Measurements from ENCODE around the gene ECI1. TPM values are rescaled to one million over a fixed set of nuclear protein-coding genes. Genes with fewer than 3 reads are reported as not detected.

The ECI1 gene
- total RNA-seq, 2 experiments from 2014 or later = 10.1 to 12.5 TPM

- no peaks in the 10 kb centered on the region for H3K27me3 Mint-ChIP-seq
- POLR2A ChIA-PET = interaction anchor here (0.6 to 4.8 kb wide), 5 partner anchors 8 to 1571 kb away, joined by 3 to 47 read pairs (median 4); partner anchors contain the start of genes E4F1, METTL26, PGP and TEDC2
- no peak for ATAC-seq (ENCODE audit: poor library complexity)
- intact Hi-C loops (cut with DNase I, micrococcal nuclease) = loop anchor here (1.0 to 5.0 kb wide), 3 partner anchors 8 to 159 kb away; partner anchors contain the start of genes ECI1 (in 1 of the 2), NTHL1 (in 1 of the 2), PGP (in 1 of the 2) and TSC2 (in 1 of the 2)
- H3K4me1 ChIP-seq (ENCODE audit: insufficient read depth, low read length) = peaks cover 23% of the 10 kb centered on the region
- H3K27me3 ChIP-seq (ENCODE audit: control insufficient read depth in 1 of 2, insufficient read depth in 2 of 2, low read length in 2 of 2) = no peaks in the 10 kb centered on the region
- H3K27ac ChIP-seq (ENCODE audit: low read depth in 1 of 2, low read length in 2 of 2) = no peak overlapping the region
- peaks cover 32% of the 10 kb centered on the region for H3K36me3 ChIP-seq (ENCODE audit: insufficient read depth, low read length)
- DNase-seq = no peak
- H3K4me3 Mint-ChIP-seq = peak overlapping the region; percentile 76
- peak overlapping the region; percentile 59 for H3K4me3 ChIP-seq (ENCODE audit: low read length)
- CTCF ChIA-PET = interaction anchor here (1.8 kb wide), 1 partner anchor 11 kb away, joined by 4 read pairs; no protein-coding TSS in a partner anchor
- peaks cover 13% of the 10 kb centered on the region for H3K4me1 Mint-ChIP-seq (ENCODE audit: low read depth)
- no peaks in the 10 kb centered on the region for H3K9me3 ChIP-seq (ENCODE audit: control insufficient read depth in 1 of 2, insufficient read depth in 1 of 2, low read length in 2 of 2)
- peak overlapping the region; percentile 79 for H3K27ac Mint-ChIP-seq
- no peak for TF ChIP-seq CTCF (IDR thresholded peaks at IDR 0.05)
- H3K36me3 Mint-ChIP-seq (ENCODE audit: low read depth) = peaks cover 16% of the 10 kb centered on the region
- H3K9me3 Mint-ChIP-seq = no peaks in the 10 kb centered on the region
These were observed 45.0 kb downstream of the ECI1 start for GRCh38 chr16:2206420-2206779.

- no peak for ATAC-seq (ENCODE audit: poor library complexity)
- peaks cover 13% of the 10 kb centered on the region for H3K4me1 Mint-ChIP-seq (ENCODE audit: low read depth)
- POLR2A ChIA-PET = interaction anchor here (0.9 to 4.8 kb wide), 11 partner anchors 9 to 1526 kb away, joined by 3 to 47 read pairs (median 4); partner anchors contain the start of genes AMDHD2, E4F1, ECI1 and PGP
These were observed 45.4 kb downstream of the ECI1 start for GRCh38 chr16:2205967-2206313.

More at GRCh38 chr16:2205967-2206313, 45.4 kb downstream of the ECI1 start:
- Histone ChIP-seq H3K9me3 (ENCODE audit: control insufficient read depth in 1 of 2, insufficient read depth in 1 of 2, low read length in 2 of 2) (no peaks in the 10 kb centered on the region), H3K4me3 (ENCODE audit: low read length) (peak overlapping the region; percentile 59), H3K36me3 (ENCODE audit: insufficient read depth, low read length) (peaks cover 32% of the 10 kb centered on the region), H3K27me3 (ENCODE audit: control insufficient read depth in 1 of 2, insufficient read depth in 2 of 2, low read length in 2 of 2) (no peaks in the 10 kb centered on the region), H3K27ac (ENCODE audit: low read depth in 1 of 2, low read length in 2 of 2) (peak overlapping the region; percentile 45 to 62), H3K4me1 (ENCODE audit: insufficient read depth, low read length) (peaks cover 23% of the 10 kb centered on the region)
- Mint-ChIP-seq H3K27ac (peak overlapping the region; percentile 79), H3K9me3 (no peaks in the 10 kb centered on the region), H3K36me3 (ENCODE audit: low read depth) (peaks cover 16% of the 10 kb centered on the region), H3K4me3 (peak overlapping the region; percentile 76), H3K27me3 (no peaks in the 10 kb centered on the region)
- TF ChIP-seq CTCF (IDR thresholded peaks at IDR 0.05) = peak; percentile 2
- no peak for DNase-seq
- CTCF ChIA-PET = interaction anchor here (1.1 to 1.8 kb wide), 2 partner anchors 11 to 66 kb away, joined by 3 to 4 read pairs; no protein-coding TSS in a partner anchor
- intact Hi-C loops (cut with DNase I, micrococcal nuclease) = loop anchor here (1.0 to 5.0 kb wide), 7 partner anchors 8 to 159 kb away; partner anchors contain the start of genes E4F1 (in 2 of the 2), ECI1 (in 2 of the 2), NTHL1 (in 1 of the 2) and PGP (in 1 of the 2)

Data from CD4-positive, alpha-beta T cell (primary cell).